Panc1 (cell line): ENCODE measurements around the gene NCBP1. TPM values are rescaled to one million over a fixed set of nuclear protein-coding genes. Genes with fewer than 3 reads are reported as not detected.
A peak's percentile ranks its signal among the peaks of the same experiment; 100 is the strongest.

Experiments used
- ATAC-seq: fragments of 200-7000 bp; cut with Tn5 transposase; 2 replicates; pipeline ENCODE4 v1.9.1; 2020; ENCODE audit warnings: mild to moderate bottlenecking, moderate library complexity
- BruUV-seq: library from RNA; stranded (reverse); fragments of 400-500 nt; replicated peaks from 2 replicates; lab custom pipeline; 2021; lab: Mats Ljungman, UMichigan
- CTCF ChIA-PET: fragments of 300-600 bp; sonication (Branson Sonifier 250); formaldehyde crosslinking; loops from one replicate; lab custom pipeline; 2022; ENCODE audit warnings: antibody characterized with exemption; lab: Charles Lee
- POLR2A ChIA-PET: fragments of 300-600 bp; sonication (Branson Sonifier 250); formaldehyde crosslinking; loops from one replicate; lab custom pipeline; 2022; ENCODE audit warnings: antibody characterized with exemption; lab: Charles Lee
- DNase-seq: peaks from one replicate; pipeline ENCODE4 v3.0.0-alpha.2; 2010; ENCODE audit warnings: low read depth, low spot score
- H3K27ac ChIP-seq: 2 replicates; pipeline ENCODE4 v1.5.1; 2011; ENCODE audit warnings: mild to moderate bottlenecking, low read length, inconsistent platforms
- H3K27me3 ChIP-seq: fragments of 200-500 bp; sonication (Bioruptor generic); 2 replicates; pipeline ENCODE4 v1.6.0; 2014; ENCODE audit warnings: low read length, inconsistent platforms; ENCODE audit not compliant: control insufficient read depth, insufficient read depth
- H3K36me3 ChIP-seq: fragments of 200-500 bp; sonication (Bioruptor generic); 2 replicates; pipeline ENCODE4 v1.5.1; 2014; ENCODE audit warnings: inconsistent platforms, mild to moderate bottlenecking, low read length, moderate library complexity; ENCODE audit not compliant: control insufficient read depth, insufficient read depth
- H3K4me1 ChIP-seq: 2 replicates; pipeline ENCODE4 v1.5.1; 2011; ENCODE audit warnings: inconsistent platforms, mild to moderate bottlenecking, low read length, moderate library complexity; ENCODE audit not compliant: control insufficient read depth, insufficient read depth
- H3K4me3 ChIP-seq, 2 experiments: 2 replicates each; pipeline ENCODE4 v1.5.1; 2011 to 2012; ENCODE audit warnings: low read depth in 2 of 2, low read length in 2 of 2, mild to moderate bottlenecking in 2 of 2, inconsistent platforms in 1 of 2, moderate library complexity in 1 of 2
- H3K9me3 ChIP-seq: fragments of 200-500 bp; sonication (Bioruptor generic); 2 replicates; pipeline ENCODE4 v1.5.1; 2014; ENCODE audit warnings: low read depth, mild to moderate bottlenecking, inconsistent platforms, low read length, moderate library complexity; ENCODE audit not compliant: control insufficient read depth, insufficient read depth
- POLR2AphosphoS5 ChIP-seq: IDR thresholded peaks from 2 replicates; pipeline ENCODE4 v1.6.1; 2012; ENCODE audit warnings: mild to moderate bottlenecking, low read depth, low read length, moderate library complexity
- REST ChIP-seq, 2 experiments: IDR thresholded peaks; 2 replicates each; pipeline ENCODE4 v1.6.1; 2011 to 2012; ENCODE audit warnings: low read depth in 2 of 2, control low read depth in 1 of 2, low read length in 1 of 2, mild to moderate bottlenecking in 1 of 2, moderate library complexity in 1 of 2; ENCODE audit not compliant: insufficient read depth in 1 of 2
- SIN3A ChIP-seq: IDR thresholded peaks from 2 replicates; pipeline ENCODE4 v1.6.1; 2012; ENCODE audit warnings: low read depth, mild to moderate bottlenecking, low read length, moderate library complexity, borderline replicate concordance; ENCODE audit not compliant: insufficient read depth
- TCF7L2 ChIP-seq: IDR thresholded peaks from 2 replicates; pipeline ENCODE4 v1.6.1; 2011; ENCODE audit warnings: mild to moderate bottlenecking, low read depth, low read length, inconsistent platforms
- in situ Hi-C: cut with HindIII; loops from 2 replicates; pipeline ENCODE4 v1.10.0; 2016; ENCODE audit warnings: low sequenced_read_pairs, low pct_unique_long_range_greater_than_20kb
- intact Hi-C: fragments of 100-400 bp; cut with micrococcal nuclease; formaldehyde crosslinking; loops from one replicate; pipeline ENCODE4 v1.10.0; 2022; ENCODE audit not compliant: unreplicated experiment
- total RNA-seq: library from RNA; stranded (reverse); gene quantifications from one replicate; pipeline ENCODE4 v1.2.1, GENCODE V29; 2021; ENCODE audit not compliant: unreplicated experiment
- TF ChIP-seq, protein P1 (sequence below): fragments of 450-650 bp; IDR thresholded peaks from 2 replicates; pipeline ENCODE4 v1.5.1; 2017; ENCODE audit warnings: mild to moderate bottlenecking

The NCBP1 gene
- total RNA-seq, 1 experiment from 2014 or later: 30.1 TPM

GRCh38 chr9:97640325-97640724 is 6.7 kb downstream of the NCBP1 start:
- CTCF ChIA-PET: no interaction called here
- DNase-seq (no peak), ATAC-seq (no peak)
- peaks cover 16% of the 10 kb centered on the region for H3K36me3 ChIP-seq
- H3K27ac ChIP-seq: no peak overlapping the region
- no peaks in the 10 kb centered on the region for H3K27me3 ChIP-seq
- in situ Hi-C loops: no loop called here
- peaks cover 20% of the 10 kb centered on the region for H3K4me1 ChIP-seq
- BruUV-seq: no TSS peak
- intact Hi-C loops: no loop called here
- TF ChIP-seq, protein P1, sequence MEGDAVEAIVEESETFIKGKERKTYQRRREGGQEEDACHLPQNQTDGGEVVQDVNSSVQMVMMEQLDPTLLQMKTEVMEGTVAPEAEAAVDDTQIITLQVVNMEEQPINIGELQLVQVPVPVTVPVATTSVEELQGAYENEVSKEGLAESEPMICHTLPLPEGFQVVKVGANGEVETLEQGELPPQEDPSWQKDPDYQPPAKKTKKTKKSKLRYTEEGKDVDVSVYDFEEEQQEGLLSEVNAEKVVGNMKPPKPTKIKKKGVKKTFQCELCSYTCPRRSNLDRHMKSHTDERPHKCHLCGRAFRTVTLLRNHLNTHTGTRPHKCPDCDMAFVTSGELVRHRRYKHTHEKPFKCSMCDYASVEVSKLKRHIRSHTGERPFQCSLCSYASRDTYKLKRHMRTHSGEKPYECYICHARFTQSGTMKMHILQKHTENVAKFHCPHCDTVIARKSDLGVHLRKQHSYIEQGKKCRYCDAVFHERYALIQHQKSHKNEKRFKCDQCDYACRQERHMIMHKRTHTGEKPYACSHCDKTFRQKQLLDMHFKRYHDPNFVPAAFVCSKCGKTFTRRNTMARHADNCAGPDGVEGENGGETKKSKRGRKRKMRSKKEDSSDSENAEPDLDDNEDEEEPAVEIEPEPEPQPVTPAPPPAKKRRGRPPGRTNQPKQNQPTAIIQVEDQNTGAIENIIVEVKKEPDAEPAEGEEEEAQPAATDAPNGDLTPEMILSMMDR: no peak
- TF ChIP-seq SIN3A (no peak), TCF7L2 (no peak), POLR2AphosphoS5 (no peak), REST (IDR thresholded peaks at IDR 0.05; ENCODE audit: insufficient read depth in 1 of 2, low read depth in 2 of 2, low read length in 1 of 2) (no peak)
- H3K4me3 ChIP-seq: no peak overlapping the region
- POLR2A ChIA-PET: no interaction called here
- H3K9me3 ChIP-seq: no peaks in the 10 kb centered on the region

DNA sequence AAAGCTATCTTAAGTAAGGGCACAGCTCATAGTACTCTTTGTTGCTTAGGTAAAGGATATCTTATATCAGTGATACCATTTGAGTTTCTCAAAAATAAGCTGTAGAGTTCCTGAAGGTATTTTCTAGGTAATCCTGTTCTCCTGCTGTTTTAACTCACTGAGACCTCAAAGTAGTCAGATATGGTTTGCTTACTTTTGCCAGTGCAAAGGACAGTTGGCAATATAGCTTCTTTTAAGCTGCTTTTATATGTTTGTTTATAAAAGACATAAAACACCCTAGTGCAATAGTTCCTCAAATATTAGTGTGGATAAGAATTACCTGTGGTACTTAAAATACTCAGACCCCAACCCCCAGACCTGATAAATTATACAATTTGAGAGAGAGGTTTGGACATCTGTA is 12.1 kb downstream of the NCBP1 start:
- DNase-seq: no peak
- in situ Hi-C loops (no loop called here), intact Hi-C loops (no loop called here)
- Histone ChIP-seq H3K27me3 (no peaks in the 10 kb centered on the region), H3K36me3 (peaks cover 37% of the 10 kb centered on the region), H3K4me3 (no peak overlapping the region), H3K27ac (no peak overlapping the region), H3K9me3 (no peaks in the 10 kb centered on the region), H3K4me1 (no peaks in the 10 kb centered on the region)
- CTCF ChIA-PET: no interaction called here
- TF ChIP-seq, protein P1: no peak
- TF ChIP-seq REST (IDR thresholded peaks at IDR 0.05; ENCODE audit: insufficient read depth in 1 of 2, low read depth in 2 of 2, low read length in 1 of 2): no peak
- no peak for TF ChIP-seq POLR2AphosphoS5
- no peak for TF ChIP-seq TCF7L2
- no peak for TF ChIP-seq SIN3A
- POLR2A ChIA-PET: interaction anchor here (0.5 kb wide), 1 partner anchor 35 kb away, joined by 3 read pairs; no protein-coding TSS in a partner anchor
- no peak for ATAC-seq
- TSS peak; percentile 6 for BruUV-seq
